Measurements from ENCODE around the gene GRK4. TPM values are rescaled to one million over a fixed set of nuclear protein-coding genes. Genes with fewer than 3 reads are reported as not detected.

Gene GRK4
- total and polyA plus RNA-seq, 2 of the 8 experiments (the other 6 are each of a cell fraction or from before 2014, with no cell fraction given), result 0.77 to 1.8 TPM

- no peak for TF ChIP-seq CHD7 (IDR thresholded peaks at IDR 0.05; ENCODE audit: insufficient replicate concordance, low read length)
- no peak for TF ChIP-seq TBP (IDR thresholded peaks at IDR 0.05; ENCODE audit: low read depth, low read length)
These were observed 24.5 kb upstream of the GRK4 start (continued) for GRCh38 chr4:2938906-2939305.
